ENCODE data around the gene OPCML. TPM values are rescaled to one million over a fixed set of nuclear protein-coding genes. Genes with fewer than 3 reads are reported as not detected.

The OPCML gene
- total and polyA plus RNA-seq, 4 donors = under 0.01 to 1.3 (median 0.88) TPM; not detected in 1

DNA sequence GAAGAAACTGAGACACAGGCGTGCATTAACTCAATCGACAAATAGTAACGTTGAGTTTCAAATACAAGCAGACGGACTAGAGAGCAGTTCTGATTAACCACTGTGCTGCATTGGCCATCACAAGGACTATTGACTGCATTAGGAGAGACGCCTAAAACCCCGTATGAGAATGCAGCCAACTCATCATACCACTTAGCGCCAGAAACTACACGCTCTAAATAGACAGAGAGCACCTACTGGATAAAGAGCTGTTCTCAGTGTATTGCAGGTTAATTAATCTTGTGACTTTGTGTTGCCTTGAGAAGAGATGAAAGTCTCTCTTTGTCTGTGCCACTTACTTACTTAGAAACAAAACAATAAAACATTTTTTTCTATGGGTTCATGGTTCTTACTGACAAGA lies 484.0 kb downstream of the OPCML start:
- intact Hi-C loops (cut with DNase I) = no loop called here
- Histone ChIP-seq H3K36me3 (ENCODE audit: control insufficient read depth in 1 of 2, insufficient read depth in 2 of 2, low read length in 1 of 2) (no peaks in the 10 kb centered on the region), H3K27me3 (ENCODE audit: control insufficient read depth in 1 of 2, insufficient read depth in 2 of 2, low read length in 1 of 2) (no peaks in the 10 kb centered on the region), H3K9me3 (ENCODE audit: control insufficient read depth, low read length) (peaks cover 1% of the 10 kb centered on the region), H3K4me1 (ENCODE audit: control insufficient read depth in 1 of 2, insufficient read depth in 2 of 2, low read length in 2 of 2) (no peaks in the 10 kb centered on the region), H3K27ac (ENCODE audit: low read depth in 1 of 2, low read length in 2 of 2) (no peak overlapping the region), H3K4me3 (ENCODE audit: low read length in 2 of 2) (no peak overlapping the region)
- no peak for ATAC-seq (ENCODE audit: low FRiP score)
- DNase-seq = no peak
- WGBS, 2 donors = 75 to 83% methylated on average over 8 of the region's 8 CpGs

DNA sequence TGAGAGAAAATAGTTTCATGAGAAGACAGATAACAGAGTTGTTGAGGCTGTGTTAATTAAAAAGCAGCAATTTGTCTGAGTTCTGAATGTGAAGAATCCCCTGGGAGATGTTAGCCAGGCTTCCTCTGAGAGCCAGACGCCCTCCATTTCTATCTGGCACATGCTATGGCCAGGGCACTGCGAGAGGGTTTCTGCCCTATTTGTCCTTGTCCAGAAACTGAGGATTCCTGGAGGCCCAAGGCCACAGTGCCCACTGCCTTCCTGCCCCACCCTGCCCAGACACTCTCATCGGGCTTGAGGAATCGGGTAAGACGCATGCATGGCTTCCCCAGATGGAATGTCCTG lies 484.6 kb downstream of the OPCML start:
- no peak for DNase-seq
- no peaks in the 10 kb centered on the region for H3K36me3 ChIP-seq (ENCODE audit: control insufficient read depth in 1 of 2, insufficient read depth in 2 of 2, low read length in 1 of 2)
- WGBS, 2 donors = 37 to 38% methylated on average over 5 of the region's 5 CpGs
- ATAC-seq (ENCODE audit: low FRiP score) = no peak
- no peaks in the 10 kb centered on the region for H3K27me3 ChIP-seq (ENCODE audit: control insufficient read depth in 1 of 2, insufficient read depth in 2 of 2, low read length in 1 of 2)
- H3K9me3 ChIP-seq (ENCODE audit: control insufficient read depth, low read length) = peaks cover 1% of the 10 kb centered on the region
- no peak overlapping the region for H3K4me3 ChIP-seq (ENCODE audit: low read length in 2 of 2)
- H3K27ac ChIP-seq (ENCODE audit: low read depth in 1 of 2, low read length in 2 of 2) = no peak overlapping the region
- H3K4me1 ChIP-seq (ENCODE audit: control insufficient read depth in 1 of 2, insufficient read depth in 2 of 2, low read length in 2 of 2) = no peaks in the 10 kb centered on the region
- intact Hi-C loops (cut with DNase I) = no loop called here

DNA sequence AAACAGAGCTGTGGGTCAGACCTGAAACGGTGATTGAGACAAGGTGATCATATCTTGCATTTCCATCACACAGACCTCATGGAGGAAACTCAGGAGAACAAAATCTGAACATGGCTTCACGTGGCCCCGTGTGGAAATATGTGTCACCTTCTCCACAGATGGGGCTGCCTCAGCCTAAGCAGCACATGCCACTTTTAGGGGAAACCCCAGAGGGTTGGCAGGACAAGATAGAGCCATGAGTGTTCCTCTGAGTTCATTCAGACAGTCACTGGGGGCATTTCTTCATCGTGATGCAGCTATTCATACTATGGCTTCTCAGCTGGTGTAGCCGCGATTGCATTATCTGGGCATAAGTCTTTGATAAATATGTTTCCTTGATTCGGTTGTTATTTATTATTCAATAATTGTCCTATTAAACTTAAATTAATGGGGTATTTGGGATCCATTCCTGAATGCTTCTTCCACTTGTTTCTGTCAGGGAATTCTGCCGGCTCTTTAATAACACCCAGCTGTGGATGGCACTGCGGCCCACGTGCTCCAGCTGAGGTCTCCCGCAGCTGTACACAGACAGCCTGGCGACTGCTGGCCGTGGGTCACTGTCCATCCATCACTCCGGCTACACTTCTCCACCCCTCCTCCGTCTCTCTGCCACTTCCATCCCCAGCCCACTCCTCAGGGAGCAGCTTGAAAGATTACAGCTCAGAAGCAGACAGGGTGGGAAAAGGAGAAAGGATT lies 485.1 kb downstream of the OPCML start:
- H3K27ac ChIP-seq (ENCODE audit: low read depth in 1 of 2, low read length in 2 of 2) = no peak overlapping the region
- ATAC-seq (ENCODE audit: low FRiP score) = no peak
- no peaks in the 10 kb centered on the region for H3K9me3 ChIP-seq (ENCODE audit: control insufficient read depth, low read length)
- WGBS, 2 donors = 35 to 36% methylated on average over 15 of the region's 15 CpGs
- H3K27me3 ChIP-seq (ENCODE audit: control insufficient read depth in 1 of 2, insufficient read depth in 2 of 2, low read length in 1 of 2) = no peaks in the 10 kb centered on the region
- no peak overlapping the region for H3K4me3 ChIP-seq (ENCODE audit: low read length in 2 of 2)
- H3K36me3 ChIP-seq (ENCODE audit: control insufficient read depth in 1 of 2, insufficient read depth in 2 of 2, low read length in 1 of 2) = no peaks in the 10 kb centered on the region
- no peaks in the 10 kb centered on the region for H3K4me1 ChIP-seq (ENCODE audit: control insufficient read depth in 1 of 2, insufficient read depth in 2 of 2, low read length in 2 of 2)
- DNase-seq = no peak
- intact Hi-C loops (cut with DNase I) = no loop called here

DNA sequence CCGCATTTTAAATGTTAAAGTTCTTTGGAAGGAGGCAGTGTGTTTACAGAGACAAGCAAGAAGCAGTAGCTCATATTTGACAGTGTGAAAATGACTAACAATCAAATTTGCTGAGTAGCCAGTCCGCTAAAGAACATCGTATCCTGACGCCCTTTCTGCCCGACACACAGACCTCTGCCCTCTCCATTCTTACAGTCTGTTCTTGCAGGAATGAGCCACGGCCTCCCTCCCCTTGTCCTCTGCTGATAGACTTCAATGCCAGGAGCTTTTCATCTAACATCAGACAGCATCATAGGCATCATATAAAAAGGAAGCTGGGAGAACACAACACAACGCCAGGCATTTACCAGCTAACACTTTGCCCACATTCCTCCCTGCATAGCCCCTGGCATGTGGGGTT lies 486.0 kb downstream of the OPCML start:
- H3K27ac ChIP-seq (ENCODE audit: low read depth in 1 of 2, low read length in 2 of 2) = no peak overlapping the region
- WGBS, 2 donors = 55 to 59% methylated on average over 7 of the region's 7 CpGs
- no peaks in the 10 kb centered on the region for H3K27me3 ChIP-seq (ENCODE audit: control insufficient read depth in 1 of 2, insufficient read depth in 2 of 2, low read length in 1 of 2)
- H3K36me3 ChIP-seq (ENCODE audit: control insufficient read depth in 1 of 2, insufficient read depth in 2 of 2, low read length in 1 of 2) = no peaks in the 10 kb centered on the region
- H3K4me1 ChIP-seq (ENCODE audit: control insufficient read depth in 1 of 2, insufficient read depth in 2 of 2, low read length in 2 of 2) = no peaks in the 10 kb centered on the region
- peaks cover 2% of the 10 kb centered on the region for H3K9me3 ChIP-seq (ENCODE audit: control insufficient read depth, low read length)
- ATAC-seq (ENCODE audit: low FRiP score) (no peak), DNase-seq (no peak)
- intact Hi-C loops (cut with DNase I) = no loop called here
- H3K4me3 ChIP-seq (ENCODE audit: low read length in 2 of 2) = no peak overlapping the region

DNA sequence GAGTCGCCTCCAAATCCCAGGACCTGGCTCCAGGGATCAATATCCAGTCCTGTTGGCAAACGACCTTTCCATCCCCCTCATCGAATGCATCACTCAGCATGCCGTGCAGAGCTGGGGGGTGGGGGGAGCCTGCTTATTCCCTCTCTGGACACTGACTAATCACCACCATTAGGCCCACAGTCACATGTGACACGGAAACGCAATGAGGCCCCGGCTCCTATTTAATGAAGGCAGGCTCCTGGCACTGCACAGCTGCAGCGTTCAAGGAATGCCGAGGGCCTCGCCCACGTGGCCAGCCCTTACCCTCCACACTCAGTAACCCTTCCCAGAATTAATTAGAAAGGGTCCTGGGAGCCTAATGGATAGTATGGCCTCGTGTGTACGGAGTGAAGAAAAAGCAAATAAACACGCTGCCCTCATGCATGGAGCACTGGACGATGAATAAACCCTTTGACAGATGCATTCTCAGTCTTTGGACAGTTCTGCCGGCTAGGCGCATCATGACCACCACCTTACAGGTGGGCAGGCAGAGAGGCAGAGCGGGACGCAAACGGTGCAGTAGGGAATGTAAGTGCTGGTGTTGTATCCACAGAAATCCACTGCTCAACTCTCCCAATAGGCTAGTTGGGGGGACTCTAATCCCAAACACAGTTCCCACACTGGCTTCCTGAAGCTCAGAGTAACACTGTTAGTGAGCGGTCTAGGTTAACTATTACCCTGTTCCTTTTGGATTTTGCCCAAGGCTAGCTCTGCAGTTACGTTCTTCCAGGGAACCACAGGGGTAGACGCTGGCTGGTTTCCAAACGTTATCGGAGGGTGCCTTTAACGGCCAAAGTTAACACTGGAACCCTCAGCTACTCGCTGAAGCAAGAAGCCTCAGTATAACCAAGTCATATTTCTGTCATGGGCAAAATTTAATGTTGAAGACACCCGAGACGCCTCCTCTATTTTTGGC lies 490.1 kb downstream of the OPCML start:
- no peaks in the 10 kb centered on the region for H3K36me3 ChIP-seq (ENCODE audit: control insufficient read depth in 1 of 2, insufficient read depth in 2 of 2, low read length in 1 of 2)
- no peaks in the 10 kb centered on the region for H3K27me3 ChIP-seq (ENCODE audit: control insufficient read depth in 1 of 2, insufficient read depth in 2 of 2, low read length in 1 of 2)
- H3K27ac ChIP-seq (ENCODE audit: low read depth in 1 of 2, low read length in 2 of 2) = no peak overlapping the region
- H3K4me3 ChIP-seq (ENCODE audit: low read length in 2 of 2) = no peak overlapping the region
- ATAC-seq (ENCODE audit: low FRiP score) (no peak), DNase-seq (no peak)
- H3K4me1 ChIP-seq (ENCODE audit: control insufficient read depth in 1 of 2, insufficient read depth in 2 of 2, low read length in 2 of 2) = no peaks in the 10 kb centered on the region
- intact Hi-C loops (cut with DNase I) = no loop called here
- peaks cover 2% of the 10 kb centered on the region for H3K9me3 ChIP-seq (ENCODE audit: control insufficient read depth, low read length)
- 24 to 29% methylated on average over 29 of the region's 29 CpGs for WGBS, 2 donors

- Histone ChIP-seq H3K4me1 (ENCODE audit: control insufficient read depth in 1 of 2, insufficient read depth in 2 of 2, low read length in 2 of 2) (no peaks in the 10 kb centered on the region), H3K36me3 (ENCODE audit: control insufficient read depth in 1 of 2, insufficient read depth in 2 of 2, low read length in 1 of 2) (no peaks in the 10 kb centered on the region), H3K4me3 (ENCODE audit: low read length in 2 of 2) (no peak overlapping the region), H3K9me3 (ENCODE audit: control insufficient read depth, low read length) (peaks cover 2% of the 10 kb centered on the region), H3K27ac (ENCODE audit: low read depth in 1 of 2, low read length in 2 of 2) (no peak overlapping the region), H3K27me3 (ENCODE audit: control insufficient read depth in 1 of 2, insufficient read depth in 2 of 2, low read length in 1 of 2) (no peaks in the 10 kb centered on the region)
- no peak for ATAC-seq (ENCODE audit: low FRiP score)
- WGBS, 2 donors = 76 to 78% methylated on average over 4 of the region's 4 CpGs
- intact Hi-C loops (cut with DNase I) = no loop called here
- no peak for DNase-seq
Measured at GRCh38 chr11:133041181-133041580, 491.1 kb downstream of the OPCML start.

GRCh38 chr11:133040289-133040900 lies 491.9 kb downstream of the OPCML start:
- WGBS, 2 donors = 64 to 66% methylated on average over 8 of the region's 8 CpGs
- H3K4me1 ChIP-seq (ENCODE audit: control insufficient read depth in 1 of 2, insufficient read depth in 2 of 2, low read length in 2 of 2) = no peaks in the 10 kb centered on the region
- intact Hi-C loops (cut with DNase I) = no loop called here
- H3K9me3 ChIP-seq (ENCODE audit: control insufficient read depth, low read length) = peaks cover 2% of the 10 kb centered on the region
- no peaks in the 10 kb centered on the region for H3K27me3 ChIP-seq (ENCODE audit: control insufficient read depth in 1 of 2, insufficient read depth in 2 of 2, low read length in 1 of 2)
- ATAC-seq (ENCODE audit: low FRiP score) (no peak), DNase-seq (no peak)
- H3K36me3 ChIP-seq (ENCODE audit: control insufficient read depth in 1 of 2, insufficient read depth in 2 of 2, low read length in 1 of 2) = no peaks in the 10 kb centered on the region
- no peak overlapping the region for H3K27ac ChIP-seq (ENCODE audit: low read depth in 1 of 2, low read length in 2 of 2)
- H3K4me3 ChIP-seq (ENCODE audit: low read length in 2 of 2) = no peak overlapping the region

- no peak for DNase-seq
- H3K27me3 ChIP-seq (ENCODE audit: control insufficient read depth in 1 of 2, insufficient read depth in 2 of 2, low read length in 1 of 2) = no peaks in the 10 kb centered on the region
- no peaks in the 10 kb centered on the region for H3K36me3 ChIP-seq (ENCODE audit: control insufficient read depth in 1 of 2, insufficient read depth in 2 of 2, low read length in 1 of 2)
- no peak overlapping the region for H3K4me3 ChIP-seq (ENCODE audit: low read length in 2 of 2)
- 0 to 6% methylated on average over 4 of the region's 4 CpGs for WGBS, 2 donors
- no peaks in the 10 kb centered on the region for H3K4me1 ChIP-seq (ENCODE audit: control insufficient read depth in 1 of 2, insufficient read depth in 2 of 2, low read length in 2 of 2)
- intact Hi-C loops (cut with DNase I) = no loop called here
- no peak overlapping the region for H3K27ac ChIP-seq (ENCODE audit: low read depth in 1 of 2, low read length in 2 of 2)
- H3K9me3 ChIP-seq (ENCODE audit: control insufficient read depth, low read length) = peaks cover 2% of the 10 kb centered on the region
- ATAC-seq (ENCODE audit: low FRiP score) = no peak
Measured at GRCh38 chr11:133038850-133039249, 493.5 kb downstream of the OPCML start.
